ENCODE measurements around the gene TCAIM.

TCAIM gene

GRCh38 chr3:44444437-44444836 lies 105.9 kb downstream of the TCAIM start:
- no peak for DNase-seq (ENCODE audit: low read depth, low spot score)

GRCh38 chr3:44444896-44445691 lies 106.5 kb downstream of the TCAIM start:
- no peak for DNase-seq (ENCODE audit: low read depth, low spot score)

DNA sequence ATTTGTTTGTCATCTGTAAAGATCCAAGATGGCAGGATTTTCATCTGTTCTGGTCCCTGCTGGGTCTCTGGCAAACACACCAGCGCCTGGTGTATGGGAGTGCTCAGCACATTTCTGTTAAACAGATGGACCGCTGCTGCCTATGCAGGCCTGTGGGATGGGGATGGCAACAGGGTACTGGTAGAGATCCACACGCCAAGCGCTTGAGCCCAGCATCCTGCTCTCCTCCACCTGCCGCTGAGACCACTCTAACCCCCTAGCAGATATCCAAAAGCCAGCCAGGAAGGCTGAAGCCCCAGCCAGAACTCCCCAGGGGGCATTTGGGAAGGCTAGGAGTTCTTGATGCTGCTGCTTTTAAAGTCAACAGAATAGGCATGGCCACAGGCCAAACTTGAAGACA lies 107.2 kb downstream of the TCAIM start:
- DNase-seq (ENCODE audit: low read depth, low spot score) = no peak

DNA sequence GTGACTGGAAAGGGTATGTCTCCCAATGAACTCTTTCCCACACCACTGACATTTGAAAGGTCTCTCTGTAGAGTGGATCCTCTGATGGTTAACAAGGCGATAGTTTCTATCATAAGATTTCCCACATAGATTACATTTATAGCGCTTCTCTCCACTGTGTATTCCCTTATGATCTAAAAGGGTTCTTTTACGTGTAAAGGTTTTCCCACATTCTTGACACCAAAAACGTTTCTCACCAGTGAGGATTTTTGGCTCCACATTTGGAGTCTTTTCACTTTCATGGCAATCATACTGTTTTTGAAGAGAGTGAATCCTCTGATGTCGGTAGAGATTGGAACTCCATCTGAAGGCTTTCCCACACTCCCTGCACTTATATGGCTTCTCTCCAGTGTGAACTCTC lies 108.4 kb downstream of the TCAIM start:
- no peak for DNase-seq (ENCODE audit: low read depth, low spot score)

DNA sequence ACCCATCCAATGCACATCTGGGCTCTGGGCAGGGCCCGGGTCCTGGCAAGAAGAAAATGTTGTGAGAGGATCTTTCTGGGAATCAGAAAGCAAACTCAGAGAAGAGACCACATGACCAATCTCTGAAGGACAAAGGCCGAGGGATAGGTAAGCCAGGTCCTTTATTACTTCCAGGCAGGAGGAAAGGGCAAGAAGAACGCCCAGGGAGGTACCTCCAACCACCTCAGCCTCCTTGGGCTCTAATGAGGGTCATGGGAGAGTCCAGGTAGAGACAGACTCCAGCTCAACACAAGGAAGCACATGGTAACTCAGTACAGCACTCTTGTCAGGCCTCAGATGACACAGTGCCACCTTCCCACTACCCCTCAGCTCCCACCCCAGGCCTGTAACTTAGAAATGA lies 112.9 kb downstream of the TCAIM start:
- DNase-seq (ENCODE audit: low read depth, low spot score) = no peak

DNA sequence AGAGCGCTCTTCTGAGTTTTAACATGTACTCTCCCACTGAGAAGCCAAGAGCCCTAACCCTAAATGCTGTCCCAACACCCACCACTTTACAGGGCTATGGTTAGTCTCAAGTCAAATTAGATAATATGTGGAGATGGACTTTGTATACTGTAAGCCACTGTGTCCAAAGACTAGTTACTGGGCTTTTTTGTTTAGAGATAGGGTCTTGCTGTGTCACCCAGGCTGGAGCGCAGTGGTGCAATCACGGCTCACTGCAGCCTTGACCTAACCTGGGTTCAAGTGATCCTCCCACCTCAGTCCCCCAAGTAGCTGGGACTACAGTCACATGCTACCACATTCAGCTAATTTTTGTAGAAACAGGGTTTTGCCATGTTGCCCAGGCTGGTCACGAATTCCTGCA lies 115.7 kb downstream of the TCAIM start:
- DNase-seq (ENCODE audit: low read depth, low spot score) = no peak

- DNase-seq (ENCODE audit: low read depth, low spot score) = no peak
Observed at GRCh38 chr3:44455318-44455717, 116.8 kb downstream of the TCAIM start.

Measured in astrocyte of the hippocampus (primary cell).